Anterior cingulate cortex (tissue), 58 donors: ENCODE data around the gene XPNPEP3.
"Not testable (repeated sequence)": the region's sequence is repeated elsewhere in the genome, so short reads cannot be mapped to it uniquely, and the experiment has no call there.

Experiments
- DNase-seq, 58 donors: peaks; one replicate each; lab custom pipeline; 2025; lab: John Stamatoyannopoulos, UW

Gene XPNPEP3

GRCh38 chr22:40856513-40857308 lies at the start of gene XPNPEP3, which contains the start of gene ST13:
TSS of gene XPNPEP3 (plus strand) at chr22:40857148. CDS start at chr22:40857182, 34 bp downstream.
TSS of gene ST13 (minus strand) at chr22:40856639. CDS start at chr22:40856540, 99 bp downstream.
- DNase-seq = peak; percentile 79 to 99 (median 96)

- DNase-seq = no peak
Measured at GRCh38 chr22:40808018-40808841, 48.7 kb upstream of the XPNPEP3 start.

- DNase-seq = no peak
Measured at GRCh38 chr22:40813912-40814315, 43.0 kb upstream of the XPNPEP3 start.

GRCh38 chr22:40817737-40818136 lies 39.2 kb upstream of the XPNPEP3 start:
- no peak for DNase-seq

GRCh38 chr22:40818192-40818746 lies 38.7 kb upstream of the XPNPEP3 start:
- peak in 2 of 58 donors; percentile 0 to 16 for DNase-seq

GRCh38 chr22:40818747-40819598 lies 38.0 kb upstream of the XPNPEP3 start, which contains the start of gene SLC25A17:
TSS of gene SLC25A17 (minus strand) at chr22:40819346. CDS start at chr22:40819248, 98 bp downstream.
- DNase-seq = peak; percentile 30 to 92 (median 84)

- peak in 3 of 58 donors; percentile 29 to 54 (median 40) for DNase-seq
Measured at GRCh38 chr22:40819599-40820140, 37.3 kb upstream of the XPNPEP3 start.

- DNase-seq = no peak
Measured at GRCh38 chr22:40823426-40823825, 33.5 kb upstream of the XPNPEP3 start.

GRCh38 chr22:40826292-40826691 lies 30.7 kb upstream of the XPNPEP3 start:
- not testable (repeated sequence) for DNase-seq

GRCh38 chr22:40826984-40827741 lies 29.8 kb upstream of the XPNPEP3 start:
- DNase-seq = peak in 1 of 58 donors; percentile 2

GRCh38 chr22:40829131-40829530 lies 27.8 kb upstream of the XPNPEP3 start:
- no peak for DNase-seq

- DNase-seq = no peak
Measured at GRCh38 chr22:40834619-40835018, 22.3 kb upstream of the XPNPEP3 start.

- DNase-seq = no peak
Measured at GRCh38 chr22:40838486-40838885, 18.5 kb upstream of the XPNPEP3 start.

- no peak for DNase-seq
Measured at GRCh38 chr22:40844951-40845350, 12.0 kb upstream of the XPNPEP3 start.

GRCh38 chr22:40845816-40846215 lies 11.1 kb upstream of the XPNPEP3 start:
- DNase-seq = not testable (repeated sequence)

GRCh38 chr22:40853333-40853732 lies 3.6 kb upstream of the XPNPEP3 start:
- no peak for DNase-seq

- peak in 1 of 58 donors; percentile 5 for DNase-seq
Measured at GRCh38 chr22:40853961-40854360, 3.0 kb upstream of the XPNPEP3 start.

- DNase-seq = peak in 1 of 58 donors; percentile 1
Measured at GRCh38 chr22:40855071-40855978, 1.6 kb upstream of the XPNPEP3 start.
